ENCODE results near the gene SETD4. TPM values are rescaled to one million over a fixed set of nuclear protein-coding genes. Genes with fewer than 3 reads are reported as not detected.

SETD4 gene
- total RNA-seq, 4 donors from 2014 or later = 27.6 to 41.1 (median 31.1) TPM

DNA sequence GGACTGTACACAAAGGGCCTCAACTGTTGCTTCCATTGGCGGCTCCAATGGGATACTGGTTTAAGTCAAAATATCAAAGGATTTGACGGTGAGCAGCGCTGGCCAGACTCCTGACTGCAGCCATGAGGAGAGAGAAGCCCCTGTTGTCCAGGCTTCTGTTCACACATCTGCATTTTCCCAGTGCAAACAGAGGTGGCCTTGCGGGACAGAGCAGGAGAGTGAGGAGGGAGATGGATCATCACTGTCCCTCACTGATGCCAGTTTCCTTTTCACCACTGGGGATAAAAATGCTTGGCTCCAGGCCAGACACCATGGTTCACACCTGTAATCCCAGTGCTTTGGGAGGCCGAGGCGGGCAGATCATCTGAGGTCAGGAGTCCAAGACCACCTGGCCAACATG, 69.2 kb downstream of the SETD4 start:
- H3K4me3 ChIP-seq = no peak overlapping the region

DNA sequence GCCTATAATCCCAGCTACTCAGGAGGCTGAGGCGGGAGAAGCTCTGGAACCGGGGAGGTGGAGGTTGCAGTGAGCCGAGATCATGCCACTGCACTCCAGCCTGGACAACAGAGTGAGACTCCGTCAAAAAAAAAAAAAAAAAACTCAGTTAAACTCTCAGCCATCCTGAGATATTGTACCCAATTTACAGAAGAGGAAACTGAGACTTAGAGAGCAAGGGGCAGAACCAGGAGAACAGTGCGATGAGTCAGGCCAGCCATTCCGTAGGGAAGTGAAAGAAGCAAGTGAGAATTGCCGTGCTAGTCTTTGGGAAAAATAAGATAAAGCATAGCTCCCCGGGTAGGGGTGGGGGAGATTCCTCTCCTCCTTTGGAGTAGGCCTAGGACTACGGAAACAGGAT, 69.7 kb downstream of the SETD4 start:
- H3K27ac ChIP-seq = no peak overlapping the region
- peaks cover 0 to 26% (median 0%) of the 10 kb centered on the region in 4 donors for H3K4me1 ChIP-seq
- no peaks in the 10 kb centered on the region for H3K36me3 ChIP-seq
- no peaks in the 10 kb centered on the region for H3K9me3 ChIP-seq
- H3K4me3 ChIP-seq = no peak overlapping the region
- 92 to 95% methylated on average over 9 of the region's 9 CpGs for WGBS, 2 donors
- DNase-seq (ENCODE audit: low spot score in 2 of 2) = no peak
- TF ChIP-seq EP300 (IDR thresholded peaks at IDR 0.05) (no peak), POLR2A (IDR thresholded peaks at IDR 0.05) (no peak)
- TF ChIP-seq, protein P1, sequence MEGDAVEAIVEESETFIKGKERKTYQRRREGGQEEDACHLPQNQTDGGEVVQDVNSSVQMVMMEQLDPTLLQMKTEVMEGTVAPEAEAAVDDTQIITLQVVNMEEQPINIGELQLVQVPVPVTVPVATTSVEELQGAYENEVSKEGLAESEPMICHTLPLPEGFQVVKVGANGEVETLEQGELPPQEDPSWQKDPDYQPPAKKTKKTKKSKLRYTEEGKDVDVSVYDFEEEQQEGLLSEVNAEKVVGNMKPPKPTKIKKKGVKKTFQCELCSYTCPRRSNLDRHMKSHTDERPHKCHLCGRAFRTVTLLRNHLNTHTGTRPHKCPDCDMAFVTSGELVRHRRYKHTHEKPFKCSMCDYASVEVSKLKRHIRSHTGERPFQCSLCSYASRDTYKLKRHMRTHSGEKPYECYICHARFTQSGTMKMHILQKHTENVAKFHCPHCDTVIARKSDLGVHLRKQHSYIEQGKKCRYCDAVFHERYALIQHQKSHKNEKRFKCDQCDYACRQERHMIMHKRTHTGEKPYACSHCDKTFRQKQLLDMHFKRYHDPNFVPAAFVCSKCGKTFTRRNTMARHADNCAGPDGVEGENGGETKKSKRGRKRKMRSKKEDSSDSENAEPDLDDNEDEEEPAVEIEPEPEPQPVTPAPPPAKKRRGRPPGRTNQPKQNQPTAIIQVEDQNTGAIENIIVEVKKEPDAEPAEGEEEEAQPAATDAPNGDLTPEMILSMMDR (IDR thresholded peaks at IDR 0.05) = no peak
- H3K27me3 ChIP-seq = no peaks in the 10 kb centered on the region

More for the DNA sequence above, 69.2 kb downstream of the SETD4 start:
- Histone ChIP-seq H3K4me1 (peaks cover 0 to 26% (median 0%) of the 10 kb centered on the region in 4 donors), H3K9me3 (no peaks in the 10 kb centered on the region), H3K36me3 (no peaks in the 10 kb centered on the region), H3K27me3 (no peaks in the 10 kb centered on the region), H3K27ac (no peak overlapping the region)
- no peak for DNase-seq (ENCODE audit: low spot score in 2 of 2)
- WGBS, 2 donors = 92 to 93% methylated on average over 6 of the region's 6 CpGs
- TF ChIP-seq POLR2A (IDR thresholded peaks at IDR 0.05) = no peak
- TF ChIP-seq EP300 (IDR thresholded peaks at IDR 0.05) = no peak
- TF ChIP-seq, protein P1 (IDR thresholded peaks at IDR 0.05) = no peak

DNA sequence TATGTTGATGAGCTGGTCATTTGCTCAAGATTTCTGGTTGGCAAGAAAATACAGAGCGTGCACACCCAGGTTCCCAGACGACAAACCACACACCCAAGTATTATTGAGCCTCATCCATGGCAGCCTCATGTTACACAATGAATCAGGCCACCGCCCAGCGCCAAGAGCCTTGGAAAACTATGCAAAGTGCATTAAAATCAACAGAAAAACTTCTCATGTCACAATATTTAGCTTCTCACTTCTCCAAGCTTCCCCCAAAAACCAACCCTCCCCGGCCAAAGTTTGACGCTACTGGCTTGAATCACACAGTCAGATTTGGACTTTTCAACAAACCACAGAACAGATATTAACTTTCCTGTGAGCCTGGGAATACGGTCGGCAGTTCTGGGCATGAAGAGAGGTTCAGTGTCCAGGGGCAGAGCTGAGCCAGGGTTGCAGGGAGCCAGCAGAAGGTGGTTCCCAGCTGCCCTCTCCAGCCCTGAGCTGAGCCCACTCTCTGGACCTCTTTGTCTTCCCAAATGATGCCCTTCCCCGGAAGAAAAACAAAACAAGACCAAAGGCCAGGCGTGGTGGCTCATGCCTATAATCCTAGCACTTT, 71.1 kb downstream of the SETD4 start:
- peaks cover 0 to 26% (median 0%) of the 10 kb centered on the region in 4 donors for H3K4me1 ChIP-seq
- TF ChIP-seq POLR2A (IDR thresholded peaks at IDR 0.05) (no peak), EP300 (IDR thresholded peaks at IDR 0.05) (peak in 1 of 2 donors; percentile 78)
- TF ChIP-seq, protein P1 (IDR thresholded peaks at IDR 0.05) = no peak
- H3K27me3 ChIP-seq = no peaks in the 10 kb centered on the region
- peak; percentile 42 to 59 for DNase-seq (ENCODE audit: low spot score in 2 of 2)
- H3K27ac ChIP-seq = peak overlapping the region in 3 of 4 donors; percentile 66 to 84 (median 73)
- WGBS, 2 donors = 26 to 44% methylated on average over 10 of the region's 10 CpGs
- H3K36me3 ChIP-seq = no peaks in the 10 kb centered on the region
- no peak overlapping the region for H3K4me3 ChIP-seq
- H3K9me3 ChIP-seq = peaks cover 0 to under 1% (median 0%) of the 10 kb centered on the region in 4 donors

DNA sequence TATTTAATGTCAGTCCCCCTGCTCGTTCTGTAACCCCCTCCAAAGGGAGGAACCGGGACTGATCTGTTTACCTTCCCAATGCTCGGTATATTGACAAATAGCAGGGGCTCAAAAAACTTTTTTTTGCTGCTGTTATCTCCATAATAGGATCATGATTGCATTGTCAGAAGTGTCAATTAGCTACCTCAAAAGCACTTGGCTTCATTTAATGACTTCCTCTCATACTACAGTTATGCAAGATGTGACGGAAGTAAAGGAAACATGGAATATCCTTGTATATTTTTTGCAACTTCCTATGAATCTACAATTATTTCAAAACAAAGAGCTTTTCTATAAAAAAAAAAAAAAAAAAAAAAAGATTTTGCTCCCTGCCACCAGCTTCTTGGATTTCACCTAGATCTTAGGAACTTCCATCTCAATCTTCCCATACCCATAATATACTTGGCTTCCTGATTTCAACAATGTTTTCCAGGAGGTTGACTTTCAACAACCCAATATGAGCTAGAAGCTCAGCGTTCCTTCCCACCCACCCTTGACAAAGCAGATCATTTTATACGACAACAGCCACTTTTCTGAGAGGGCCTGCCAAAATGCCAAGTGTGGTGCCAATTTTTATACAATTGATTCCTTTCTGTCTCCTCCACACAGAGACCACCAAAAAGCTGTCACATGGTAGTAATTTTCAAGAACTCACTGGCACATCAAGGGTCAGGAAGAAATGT, 71.7 kb downstream of the SETD4 start:
- 32 to 38% methylated on average over 6 of the region's 6 CpGs for WGBS, 2 donors
- H3K27me3 ChIP-seq = no peaks in the 10 kb centered on the region
- no peaks in the 10 kb centered on the region for H3K36me3 ChIP-seq
- H3K9me3 ChIP-seq = peaks cover 0 to 7% (median 0%) of the 10 kb centered on the region in 4 donors
- peak overlapping the region in 3 of 4 donors; percentile 34 to 84 (median 73) for H3K27ac ChIP-seq
- TF ChIP-seq POLR2A (IDR thresholded peaks at IDR 0.05) (no peak), EP300 (IDR thresholded peaks at IDR 0.05) (no peak)
- TF ChIP-seq, protein P1 (IDR thresholded peaks at IDR 0.05) = no peak
- peaks cover 0 to 26% (median 0%) of the 10 kb centered on the region in 4 donors for H3K4me1 ChIP-seq
- DNase-seq (ENCODE audit: low spot score in 2 of 2) = no peak
- H3K4me3 ChIP-seq = no peak overlapping the region

DNA sequence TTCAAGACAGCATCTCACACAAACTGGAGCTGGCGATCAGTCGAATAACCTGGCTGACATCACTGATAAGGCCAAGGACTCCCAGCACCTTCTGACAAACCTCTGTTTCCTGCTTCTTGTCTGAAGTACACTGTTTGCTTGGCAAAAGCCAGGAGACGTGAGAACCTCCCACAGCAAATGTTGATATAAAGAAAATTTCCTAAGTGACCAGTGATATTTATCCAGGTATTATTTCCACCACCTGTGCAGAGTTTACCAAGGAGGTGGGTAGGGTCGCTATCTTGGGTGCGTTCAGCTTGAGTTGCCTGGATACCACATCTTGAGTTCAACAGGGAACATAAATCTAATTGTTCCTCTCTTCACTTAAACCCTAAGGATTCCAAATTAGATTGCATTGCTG, 72.9 kb downstream of the SETD4 start:
- Histone ChIP-seq H3K36me3 (no peaks in the 10 kb centered on the region), H3K9me3 (peaks cover 0 to 8% (median 0%) of the 10 kb centered on the region in 4 donors), H3K27ac (no peak overlapping the region), H3K27me3 (no peaks in the 10 kb centered on the region), H3K4me3 (no peak overlapping the region), H3K4me1 (peaks cover 0 to 26% (median 0%) of the 10 kb centered on the region in 4 donors)
- DNase-seq (ENCODE audit: low spot score in 2 of 2) = no peak
- 69 to 73% methylated on average over 5 of the region's 5 CpGs for WGBS, 2 donors
- no peak for TF ChIP-seq POLR2A (IDR thresholded peaks at IDR 0.05)
- no peak for TF ChIP-seq EP300 (IDR thresholded peaks at IDR 0.05)
- TF ChIP-seq, protein P1 (IDR thresholded peaks at IDR 0.05) = no peak

Measured in tibial nerve (tissue), 4 donors.